Measurements from ENCODE around the gene MPRIP.

MPRIP gene

GRCh38 chr17:17050346-17051345 lies 8.4 kb downstream of the MPRIP start:
- DNase-seq = no peak

DNA sequence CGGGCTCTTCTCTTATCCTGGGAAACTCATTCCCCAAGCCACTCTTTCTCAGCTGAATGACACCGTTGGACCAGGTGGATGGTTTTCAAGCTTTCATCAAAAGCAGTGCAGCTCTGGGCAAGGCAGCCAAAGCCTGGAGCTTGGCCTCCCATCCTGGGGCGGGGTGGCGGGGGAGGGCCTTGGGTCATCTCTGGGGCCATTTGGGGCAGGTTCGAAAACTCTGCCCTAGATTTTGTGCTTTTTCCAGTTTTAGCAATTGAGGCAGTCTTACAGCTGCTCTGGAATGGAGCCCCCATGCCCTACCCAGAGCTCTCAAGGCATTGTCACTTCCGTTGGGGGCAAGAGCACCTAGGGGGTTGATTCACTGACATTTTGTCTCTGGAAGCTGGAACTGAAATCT lies 9.1 kb downstream of the MPRIP start:
- DNase-seq = no peak

DNA sequence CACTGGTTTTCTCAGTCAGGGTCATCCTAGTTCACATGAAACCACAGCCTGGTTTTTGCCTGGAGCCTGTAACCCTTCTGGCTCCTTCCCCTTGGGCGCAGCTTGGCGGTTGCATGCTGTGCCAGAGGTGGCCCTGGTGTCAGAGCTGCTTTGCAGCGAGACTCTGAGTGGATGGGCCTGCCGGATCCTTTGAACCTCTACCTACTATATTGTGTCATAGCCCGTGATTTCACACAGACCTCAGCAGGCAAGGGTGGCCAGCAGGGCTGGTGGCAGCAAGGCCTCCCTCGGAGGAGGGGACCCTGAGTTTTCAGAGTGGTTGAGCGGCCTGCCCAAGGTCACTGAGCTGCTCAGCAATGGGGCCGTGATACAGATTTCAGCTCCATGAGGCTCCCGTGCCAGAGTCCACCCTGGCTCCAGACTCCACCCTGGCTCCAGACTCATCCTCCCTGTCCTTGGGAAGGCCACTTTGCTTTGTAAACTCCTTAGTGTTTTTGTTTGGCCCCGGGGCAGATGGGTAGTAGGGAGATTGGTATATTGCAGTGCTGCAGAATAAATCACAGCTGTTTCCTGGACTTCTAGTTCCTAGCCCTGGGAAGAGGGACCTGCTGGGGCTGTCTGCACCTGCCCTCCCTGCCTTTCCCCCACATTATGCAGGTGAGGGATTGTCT lies 9.7 kb downstream of the MPRIP start:
- DNase-seq = no peak

- DNase-seq = no peak
These were observed 10.4 kb downstream of the MPRIP start for GRCh38 chr17:17052462-17053221.

DNA sequence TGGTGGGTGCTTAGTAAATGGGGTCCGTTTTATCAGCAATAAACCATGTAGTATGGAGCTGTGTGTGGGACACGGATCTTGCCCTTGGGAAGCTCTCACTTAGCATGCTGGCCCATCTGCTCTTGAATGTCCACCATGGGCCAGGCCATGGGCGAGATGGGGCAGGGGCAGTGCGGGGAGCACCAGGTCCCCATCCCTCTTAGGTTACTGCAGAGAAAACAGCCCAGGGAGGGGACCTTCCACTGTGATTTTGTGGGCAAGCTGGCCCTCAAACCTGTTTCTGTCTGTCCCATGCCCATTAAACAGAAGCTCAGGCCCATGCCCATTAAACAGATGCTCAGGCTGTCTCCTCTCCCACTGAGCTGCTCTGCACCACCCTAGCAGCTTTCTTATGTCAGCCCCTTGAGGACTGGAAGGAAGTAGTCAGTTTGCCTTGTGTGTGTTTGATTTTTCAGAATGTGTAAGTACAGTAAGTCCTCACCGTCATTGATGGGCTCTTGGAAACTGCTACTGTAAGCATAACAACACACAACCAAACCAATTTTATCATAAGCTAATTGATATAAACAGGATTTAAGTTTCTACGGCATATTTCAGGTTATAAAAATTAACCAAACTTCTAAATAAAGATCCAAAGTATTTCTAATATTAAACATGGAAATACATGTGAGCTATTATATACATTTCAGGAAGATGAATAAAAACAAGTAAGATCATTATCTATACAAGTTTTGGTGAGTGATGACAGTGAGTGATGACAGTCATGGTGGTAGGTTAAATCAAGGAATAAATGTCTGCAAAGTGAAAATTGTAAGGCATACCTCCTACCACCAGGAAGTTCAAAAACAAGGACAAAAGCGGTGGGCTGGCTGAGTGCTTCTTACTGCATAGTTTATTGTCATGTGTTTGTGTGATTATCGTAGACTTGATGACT lies 11.5 kb downstream of the MPRIP start:
- no peak for DNase-seq

DNA sequence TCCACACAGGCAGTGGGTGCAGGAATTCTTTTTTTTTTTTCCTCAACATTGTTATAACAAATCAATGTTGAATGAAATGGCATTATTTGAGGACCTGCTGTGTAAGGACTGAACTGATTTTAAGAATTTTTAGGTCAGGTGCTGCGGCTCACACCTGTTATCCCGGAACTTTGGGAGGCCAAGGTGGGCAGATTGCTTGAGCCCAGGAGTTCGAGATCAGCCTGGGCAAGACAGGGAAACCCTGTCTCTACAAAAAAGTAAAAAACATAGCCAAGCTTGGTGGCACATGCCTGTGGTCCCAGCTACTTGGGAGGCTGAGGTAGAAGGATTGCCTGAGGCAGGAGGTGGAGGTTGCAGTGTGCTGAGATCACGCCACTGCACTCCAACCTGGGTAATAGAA lies 12.4 kb downstream of the MPRIP start:
- no peak for DNase-seq

- no peak for DNase-seq
These were observed 13.3 kb downstream of the MPRIP start for GRCh38 chr17:17055286-17056155.

DNA sequence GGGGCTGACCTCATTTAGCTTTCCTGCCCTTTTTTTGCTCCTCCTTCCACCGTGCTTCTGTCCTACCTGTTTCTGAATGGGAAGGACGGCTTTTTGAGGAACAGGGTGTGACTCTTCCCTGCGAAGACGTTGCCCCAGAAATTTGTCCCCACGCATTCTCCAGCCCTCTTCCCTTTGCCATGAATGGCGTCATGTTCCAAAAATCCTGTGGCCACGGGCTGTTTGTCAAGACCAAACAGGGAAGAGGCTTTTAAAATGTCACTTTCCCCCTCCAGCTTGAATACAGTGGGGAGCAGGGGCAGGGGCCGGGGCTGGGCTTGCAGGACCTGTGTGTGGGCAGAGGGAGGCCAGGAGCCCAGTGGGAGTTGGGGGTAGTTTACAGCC lies 13.9 kb downstream of the MPRIP start:
- no peak for DNase-seq

- DNase-seq = no peak
These were observed 14.8 kb downstream of the MPRIP start for GRCh38 chr17:17057057-17057551.

- DNase-seq = no peak
These were observed 16.0 kb downstream of the MPRIP start for GRCh38 chr17:17058304-17058703.

DNA sequence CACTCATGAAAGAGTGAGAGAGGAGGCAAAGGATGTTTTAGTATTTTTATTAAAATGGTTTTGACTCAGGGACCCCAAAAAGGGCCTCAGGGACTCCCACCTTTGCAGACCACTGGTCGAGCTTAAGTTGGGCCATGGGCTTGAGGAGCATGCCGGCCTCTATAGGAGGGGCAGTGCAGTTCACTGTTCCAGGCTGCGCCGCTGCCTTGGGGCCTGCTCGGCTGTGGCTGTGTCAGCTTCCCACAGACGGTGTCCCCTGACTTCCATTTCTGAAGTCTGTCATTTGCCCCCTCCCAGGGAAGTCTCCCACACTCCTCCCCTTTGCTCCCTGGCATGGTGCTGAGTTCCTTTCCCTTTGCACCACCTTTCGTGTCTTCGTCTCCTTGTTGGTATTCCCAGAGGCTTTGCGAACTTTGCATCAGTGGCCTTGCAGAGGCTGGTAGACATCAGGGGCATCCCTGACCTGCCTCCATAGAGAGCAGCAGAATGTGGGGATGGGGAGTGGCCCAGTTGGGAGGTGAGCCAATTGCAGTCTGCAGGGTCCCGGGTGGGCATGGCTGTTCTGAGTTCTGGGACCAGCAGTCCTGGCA lies 17.1 kb downstream of the MPRIP start:
- DNase-seq = no peak

GRCh38 chr17:17060001-17060922 lies 18.0 kb downstream of the MPRIP start:
- DNase-seq = no peak

GRCh38 chr17:17060930-17061329 lies 18.7 kb downstream of the MPRIP start:
- DNase-seq = no peak

GRCh38 chr17:17061516-17061915 lies 19.3 kb downstream of the MPRIP start:
- no peak for DNase-seq

- DNase-seq = no peak
These were observed 20.1 kb downstream of the MPRIP start for GRCh38 chr17:17062356-17062755.

DNA sequence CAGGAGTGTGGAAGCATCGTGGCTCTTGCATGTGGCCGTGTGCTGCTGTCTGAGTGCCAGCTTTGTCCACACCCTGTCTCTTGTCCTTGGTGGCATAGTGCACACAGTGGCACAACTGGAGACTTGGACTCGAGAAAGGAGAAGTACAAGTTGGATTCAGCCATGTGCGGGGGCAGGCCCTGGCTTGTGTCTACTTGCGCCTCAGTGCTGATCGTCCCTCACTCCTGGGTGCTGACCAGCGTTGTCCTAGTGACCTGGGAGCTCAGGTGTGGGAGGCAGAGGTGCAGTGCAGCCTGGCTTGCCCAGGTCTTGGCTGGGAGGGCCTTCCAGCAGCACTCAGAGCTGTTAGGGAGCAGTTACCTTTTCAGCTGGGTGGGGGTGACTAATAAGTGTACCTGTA lies 20.6 kb downstream of the MPRIP start:
- no peak for DNase-seq

GRCh38 chr17:17063546-17064122 lies 21.4 kb downstream of the MPRIP start:
- no peak for DNase-seq

GRCh38 chr17:17064322-17064721 lies 22.1 kb downstream of the MPRIP start:
- no peak for DNase-seq

- no peak for DNase-seq
These were observed 23.8 kb downstream of the MPRIP start for GRCh38 chr17:17066021-17066420.
